Raji (cell line): ENCODE data around the gene ZNF143.
A peak's percentile ranks its signal among the peaks of the same experiment; 100 is the strongest.

Source experiments
- POLR2A ChIP-seq: IDR thresholded peaks from 2 replicates; pipeline ENCODE4 v1.6.1; 2011; ENCODE audit warnings: low read depth, low read length, control low read depth; ENCODE audit not compliant: insufficient read depth

The ZNF143 gene

DNA sequence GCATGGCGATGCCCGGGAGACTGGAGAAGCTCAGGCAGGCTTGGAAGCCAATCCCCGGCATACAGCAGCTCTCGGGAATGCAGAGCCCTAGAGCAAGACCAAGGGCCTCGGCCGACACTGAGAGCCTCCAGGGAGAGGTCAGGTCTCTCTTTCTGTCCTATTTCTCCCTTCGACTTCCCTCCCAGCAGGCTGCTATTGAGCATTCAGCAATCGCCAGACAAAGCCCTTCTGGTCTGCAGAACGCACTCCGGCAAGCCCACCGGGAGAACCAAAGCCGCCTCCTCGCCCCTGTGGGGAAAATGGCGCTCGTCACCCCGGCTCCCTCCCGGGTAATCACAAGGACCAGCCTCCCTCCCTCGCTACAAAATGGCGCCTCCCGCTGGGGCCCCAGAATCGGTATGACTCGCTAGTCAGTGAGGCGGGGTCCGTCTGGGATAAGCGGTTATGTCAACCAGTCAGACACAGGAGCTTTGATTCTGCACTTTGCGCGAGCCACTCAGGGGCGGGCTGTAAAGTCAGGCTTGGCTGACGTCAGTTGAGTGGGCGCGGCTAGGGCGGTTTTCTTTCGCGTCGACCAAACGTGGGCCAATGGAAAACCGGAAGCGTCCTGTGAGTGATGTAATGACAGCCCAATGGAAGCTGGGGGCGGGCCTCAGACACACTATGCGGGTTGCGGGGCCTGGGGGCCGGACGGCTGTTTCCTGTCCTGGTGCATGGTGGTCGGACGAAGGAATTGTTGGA lies at the start of gene ZNF143:
Gene ZNF143, plus strand, starts transcription at position 691 of the 741 bp plus-strand sequence. CDS start 10,297 bp downstream, outside the sequence.
- TF ChIP-seq POLR2A: peak; percentile 76

DNA sequence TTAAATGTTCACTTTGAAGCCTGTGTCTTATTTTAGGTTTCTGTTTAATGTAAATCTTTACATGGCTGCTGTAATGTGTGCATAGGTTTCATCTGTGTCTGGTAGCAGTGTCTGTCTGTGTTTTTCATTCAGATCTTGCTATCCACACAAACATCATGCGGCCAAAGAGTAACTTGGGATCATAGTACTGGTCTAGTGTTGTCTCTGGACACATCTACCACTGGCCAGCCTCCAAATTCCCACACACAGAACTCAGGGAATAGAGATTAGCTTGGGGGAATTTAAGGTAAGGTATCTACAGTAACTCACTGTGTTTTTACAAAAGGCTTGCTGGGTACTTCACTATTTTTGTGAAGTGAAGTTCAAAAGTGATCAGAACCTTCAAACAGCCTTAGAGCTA lies 32.1 kb upstream of the ZNF143 start:
- no peak for TF ChIP-seq POLR2A

DNA sequence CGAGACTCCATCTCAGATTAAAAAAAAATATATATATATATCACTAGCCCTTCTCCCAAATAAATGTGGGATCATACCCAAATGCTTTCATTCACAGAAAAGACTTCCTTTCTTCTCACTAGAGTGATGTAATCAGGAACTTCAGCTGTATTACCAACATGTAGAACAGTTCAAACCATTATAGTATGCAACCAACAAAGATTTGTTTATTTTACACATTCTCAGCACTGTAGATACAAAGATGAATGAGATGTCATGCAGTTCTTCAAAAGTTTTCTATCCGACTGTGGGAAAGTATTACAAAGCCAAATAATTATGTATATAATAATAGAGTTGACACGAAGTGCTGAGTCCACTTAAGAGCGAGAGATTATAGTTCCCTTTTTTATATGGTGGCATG lies 22.2 kb upstream of the ZNF143 start:
- TF ChIP-seq POLR2A: no peak

DNA sequence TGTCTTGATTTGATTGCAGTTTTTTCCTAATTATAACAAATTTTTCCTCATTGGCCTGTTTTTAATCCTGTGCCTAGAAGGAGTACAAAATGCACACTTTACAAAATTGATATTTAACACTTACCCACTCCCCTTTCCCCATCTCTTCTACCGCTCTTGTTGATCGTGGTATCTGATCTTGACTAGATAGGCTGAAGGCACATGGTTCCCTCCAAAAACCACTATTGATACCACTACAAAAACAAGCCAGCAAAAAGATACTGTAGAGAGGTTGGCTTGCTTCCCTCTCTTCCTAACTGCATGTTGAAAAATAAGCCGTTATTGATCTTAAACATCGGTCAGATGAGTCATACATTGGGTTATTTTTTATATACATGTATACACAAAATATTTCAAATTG lies 14.6 kb upstream of the ZNF143 start:
- TF ChIP-seq POLR2A: no peak

DNA sequence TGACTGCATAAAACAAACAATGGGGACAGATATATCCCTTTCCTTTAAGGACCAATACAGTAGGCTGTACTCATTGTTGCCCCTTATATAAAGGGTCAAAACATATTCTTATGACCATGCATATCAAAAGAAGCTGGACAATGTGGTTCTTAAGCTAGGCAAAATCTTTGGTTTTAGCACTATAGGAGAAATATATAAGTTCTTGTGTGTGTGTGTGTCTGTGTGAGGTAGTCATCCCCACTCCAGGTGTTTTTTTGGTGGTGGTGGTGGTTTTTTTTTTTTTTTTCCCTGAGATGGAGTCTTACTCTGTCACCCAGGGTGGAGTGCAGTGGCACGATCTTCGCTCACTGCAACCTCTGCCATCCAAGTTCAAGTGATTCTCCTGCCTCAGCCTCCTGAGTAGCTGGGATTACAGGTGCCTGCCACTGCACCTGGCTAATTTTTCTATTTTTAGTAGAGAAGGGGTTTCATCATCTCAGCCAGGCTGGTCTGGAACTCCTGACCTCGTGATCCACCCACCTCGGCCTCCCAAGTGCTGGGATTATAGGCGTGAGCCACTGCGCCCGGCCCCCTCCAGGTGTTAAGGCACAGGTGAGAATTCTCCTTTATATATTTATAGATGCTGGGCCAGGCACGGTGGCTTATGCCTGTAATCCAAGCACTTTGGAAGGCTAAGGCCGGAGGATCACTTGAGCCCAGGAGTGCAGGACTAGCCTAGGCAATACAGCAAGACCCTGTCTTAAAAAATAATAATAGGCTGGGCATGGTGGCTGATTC lies 12.0 kb upstream of the ZNF143 start:
- no peak for TF ChIP-seq POLR2A

DNA sequence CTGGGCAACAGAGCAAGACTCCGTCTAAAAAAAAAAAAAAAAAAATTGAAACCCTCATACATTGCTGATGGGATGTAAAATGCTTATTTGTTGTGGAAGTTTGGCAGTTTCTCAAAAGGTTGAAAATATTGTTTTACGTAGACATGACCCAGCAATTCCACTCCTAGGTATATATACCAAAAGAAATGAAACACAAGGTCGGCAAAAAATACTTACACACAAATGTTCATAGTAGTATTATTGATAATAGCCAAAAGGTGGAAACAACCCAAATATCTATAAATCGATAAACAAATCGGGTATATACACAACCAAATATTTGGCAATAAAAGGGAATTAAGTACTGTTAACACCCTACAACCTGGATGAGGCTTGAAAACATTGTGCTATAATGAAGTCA lies 5.1 kb upstream of the ZNF143 start:
- no peak for TF ChIP-seq POLR2A

DNA sequence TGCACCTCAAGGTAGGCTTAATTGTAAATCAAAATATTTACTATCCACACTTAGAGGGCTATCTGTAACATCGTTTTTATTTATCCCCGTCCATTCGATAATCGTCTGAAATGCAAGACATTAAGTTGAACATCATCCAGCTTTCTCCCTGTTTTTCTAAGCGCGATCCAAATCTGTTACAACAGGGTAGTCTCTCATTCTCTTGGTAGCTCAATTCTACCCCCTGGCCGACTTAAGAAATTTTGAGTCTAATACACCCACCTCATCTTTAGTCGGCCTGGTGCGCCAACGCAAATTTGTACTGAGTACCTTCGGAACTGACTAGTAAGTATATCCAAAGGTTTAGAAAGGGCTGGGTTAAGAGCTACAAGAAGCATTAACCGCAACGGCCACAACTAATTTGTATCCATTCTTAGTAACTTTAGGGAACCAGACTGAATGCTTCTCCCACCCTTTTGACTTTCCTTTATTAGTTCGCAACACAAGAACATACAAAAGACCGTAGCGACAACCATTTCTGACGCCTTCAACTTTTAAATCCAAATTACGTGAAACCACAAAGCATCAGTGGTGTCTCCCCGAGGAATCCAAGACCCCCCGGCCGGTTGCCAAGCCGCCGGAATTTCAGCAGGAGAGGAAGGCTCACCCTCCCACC lies 1.0 kb upstream of the ZNF143 start:
- no peak for TF ChIP-seq POLR2A

DNA sequence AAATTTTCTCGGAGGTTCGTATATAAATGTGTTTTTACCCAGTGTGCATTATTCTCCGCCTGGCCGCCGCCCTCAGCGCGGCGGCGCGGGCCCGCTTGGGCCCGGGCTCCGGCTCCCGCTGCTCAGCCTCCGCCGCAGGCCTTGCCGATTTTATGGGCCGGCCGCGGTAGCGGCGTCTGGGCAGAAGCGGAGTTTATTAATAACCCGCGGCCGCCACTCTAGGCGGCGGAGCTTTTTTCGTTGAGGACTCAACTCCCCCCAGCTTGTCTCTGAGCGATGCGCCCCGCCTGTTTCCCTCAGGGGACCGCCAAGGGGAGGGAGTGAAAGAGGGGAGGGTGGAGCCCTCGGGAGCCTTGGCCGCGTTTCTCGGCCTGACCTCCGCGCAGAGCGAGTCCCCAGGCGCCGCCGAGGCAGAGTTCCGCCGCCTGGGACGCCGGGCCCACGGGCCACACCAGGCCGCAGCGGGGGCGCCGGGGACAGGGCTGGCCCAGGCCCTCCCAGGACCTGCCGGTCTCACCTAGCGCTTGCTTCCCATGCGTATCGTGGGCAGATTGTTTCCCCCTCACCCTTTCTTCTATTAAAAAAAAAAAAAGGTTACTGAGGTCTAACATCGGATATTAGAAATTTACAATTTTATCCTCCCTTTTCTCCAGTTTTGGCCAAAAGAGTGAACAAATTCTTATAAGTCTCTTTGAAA lies 399 bp downstream of the ZNF143 start:
- peak; percentile 74 for TF ChIP-seq POLR2A

DNA sequence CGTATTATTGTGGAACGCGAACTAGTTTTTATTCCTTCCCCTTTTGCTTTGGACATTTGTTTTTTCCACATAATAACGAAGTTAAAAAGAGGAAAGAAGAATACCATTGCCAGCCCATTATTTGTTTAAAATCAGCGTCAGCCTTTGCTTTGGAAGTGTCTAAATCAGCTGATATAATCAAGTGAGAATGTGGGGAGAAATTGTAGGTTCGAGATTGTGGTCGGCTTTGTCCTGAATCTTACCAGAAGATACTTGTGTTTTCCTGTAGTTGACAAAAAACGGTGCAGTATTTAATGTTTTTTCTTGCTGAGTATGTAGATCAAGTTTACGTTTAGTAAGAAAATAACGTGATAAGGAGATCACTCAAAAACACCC lies 935 bp downstream of the ZNF143 start:
- TF ChIP-seq POLR2A: no peak

DNA sequence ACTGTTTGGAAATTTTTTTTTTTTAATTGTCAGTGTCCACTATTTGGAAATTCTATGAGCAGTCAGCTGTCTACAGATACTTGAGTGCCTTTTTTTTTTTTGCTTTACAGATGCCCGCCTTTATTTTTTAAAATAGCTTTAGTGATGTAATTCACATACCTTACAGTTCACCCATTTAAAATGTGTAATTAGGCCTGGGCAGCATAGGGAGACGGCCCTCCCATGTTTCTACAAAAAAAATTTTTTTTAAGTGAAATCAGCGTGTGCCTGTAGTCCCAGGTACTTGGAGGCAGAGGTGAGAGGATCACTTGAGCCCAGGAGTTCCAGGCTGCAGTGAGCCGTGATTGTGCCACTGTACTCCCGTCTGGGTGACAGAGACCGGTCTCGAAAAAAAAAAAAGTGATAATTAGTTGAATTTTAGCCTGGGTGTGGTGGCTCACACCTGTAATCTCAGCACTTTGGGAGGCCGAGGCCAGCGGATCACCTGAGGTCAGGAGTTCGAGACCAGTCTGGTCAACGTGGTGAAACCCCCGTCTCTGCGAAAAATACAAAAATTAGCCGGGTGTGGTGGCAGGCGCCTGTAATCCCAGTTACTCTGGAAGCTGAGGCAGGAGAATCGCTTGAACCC lies 1.5 kb downstream of the ZNF143 start:
- TF ChIP-seq POLR2A: no peak

DNA sequence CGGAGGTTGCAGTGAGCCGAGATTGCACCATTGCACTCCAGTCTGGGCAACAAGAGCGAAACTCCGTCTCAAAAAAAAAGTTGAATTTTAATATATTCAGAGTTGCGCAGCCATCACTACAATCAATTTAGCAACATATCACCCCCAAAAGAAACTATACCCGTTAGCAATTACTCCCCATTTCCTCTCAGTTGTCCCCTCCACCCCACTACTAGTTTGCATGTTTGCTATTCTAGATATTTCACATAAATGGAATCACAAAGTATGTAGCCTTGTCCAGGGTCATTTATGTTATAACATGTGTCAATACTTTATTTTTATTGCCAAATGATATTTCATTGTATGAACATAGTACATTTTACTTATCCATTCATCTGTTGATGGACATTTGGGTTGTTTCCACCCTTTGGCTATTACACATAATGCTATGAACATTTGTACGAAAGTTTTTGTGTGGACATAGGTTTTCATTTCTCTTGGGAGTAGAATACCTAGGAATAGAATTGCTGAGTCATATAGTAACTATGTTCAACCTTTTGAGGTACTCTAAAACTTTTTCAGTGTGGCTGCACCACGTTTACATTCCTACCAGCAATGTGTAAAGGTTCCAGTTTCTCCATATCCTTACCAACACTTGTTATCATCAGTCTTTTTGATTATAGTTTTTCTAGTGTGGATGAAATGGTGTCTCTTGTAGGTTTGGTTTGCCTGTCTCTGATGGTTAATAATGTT lies 2.2 kb downstream of the ZNF143 start:
- TF ChIP-seq POLR2A: no peak

DNA sequence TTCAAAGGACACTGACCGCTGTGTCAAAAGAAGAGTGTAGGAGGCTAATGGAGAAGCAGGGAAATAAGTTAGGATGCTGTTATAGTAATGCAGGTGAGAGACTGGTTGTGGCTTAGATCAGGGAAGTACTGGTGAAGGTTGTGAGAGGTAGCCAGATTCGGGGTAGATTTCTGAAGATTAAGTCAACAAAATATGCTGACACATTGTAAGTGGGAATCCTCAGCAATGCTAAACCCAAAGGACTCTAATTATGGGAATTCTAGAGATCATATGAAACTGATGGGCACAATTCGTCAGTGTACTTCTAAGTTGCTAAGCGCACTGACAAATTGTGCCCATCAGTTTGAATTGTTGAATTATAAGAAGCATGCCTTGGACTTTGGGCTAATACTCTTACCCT lies 10.0 kb downstream of the ZNF143 start:
- TF ChIP-seq POLR2A: no peak

DNA sequence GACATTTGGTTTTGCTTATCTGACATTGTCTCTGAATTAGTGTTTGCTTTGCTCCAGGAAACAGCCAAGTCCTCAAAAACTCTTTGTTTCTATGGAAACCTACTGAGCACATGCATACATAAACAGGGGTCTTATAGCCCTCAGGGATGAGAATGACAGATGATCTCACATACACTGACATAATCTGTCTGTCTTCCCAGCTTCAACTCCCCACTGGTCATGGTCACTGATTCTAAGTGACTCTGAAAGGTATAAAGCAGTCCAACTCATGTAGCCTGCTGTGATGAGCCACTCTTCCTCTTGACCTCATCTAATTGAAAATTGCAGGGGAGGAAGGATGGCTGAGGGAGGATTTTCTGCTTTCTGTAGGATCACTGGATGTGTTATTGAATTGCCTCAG lies 12.6 kb downstream of the ZNF143 start:
- no peak for TF ChIP-seq POLR2A

DNA sequence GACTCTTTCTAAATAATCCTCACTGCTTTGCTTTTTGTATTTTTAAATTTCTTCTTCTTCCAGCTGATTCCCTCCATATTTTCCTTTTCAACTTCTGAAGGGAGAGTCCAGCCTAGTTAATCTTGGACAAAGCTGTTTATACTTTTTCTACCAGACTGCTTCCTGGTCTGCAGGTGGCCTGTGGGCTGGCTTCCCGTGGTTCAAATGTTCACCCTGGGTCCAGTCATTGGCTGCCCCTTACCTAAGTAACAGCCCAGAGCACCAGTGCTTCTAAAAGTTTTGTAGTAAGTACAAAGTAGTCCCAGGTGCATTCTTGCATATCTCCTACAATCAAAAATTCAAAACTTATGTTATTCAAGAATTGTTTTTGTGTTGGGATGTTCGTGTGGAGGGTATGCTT lies 19.1 kb downstream of the ZNF143 start:
- no peak for TF ChIP-seq POLR2A
